SK-N-SH (cell line): ENCODE measurements around the gene NXPH4. TPM values are rescaled to one million over a fixed set of nuclear protein-coding genes. Genes with fewer than 3 reads are reported as not detected.

Experiments used
- CTCF ChIA-PET: fragments of 300-600, 350-600 bp; formaldehyde crosslinking; extraction: SDS; loops from one replicate; lab custom pipeline; 2021; lab: Yijun Ruan, JAX
- POLR2A ChIA-PET: fragments of 350-600 bp; sonication (Branson Sonifier 250); formaldehyde crosslinking; extraction: SDS; loops from one replicate; lab custom pipeline; 2020; ENCODE audit warnings: antibody characterized with exemption, inconsistent platforms; lab: Yijun Ruan, JAX
- DNase-seq: peaks from one replicate; pipeline ENCODE4 v3.0.0; 2012
- H2AFZ ChIP-seq: fragments of 200-600 bp; sonication (generic); 2 replicates; pipeline ENCODE4 v1.8.1; 2016; ENCODE audit warnings: antibody characterized with exemption, mild to moderate bottlenecking, low read depth
- H3F3A ChIP-seq: fragments of 200-600 bp; sonication (generic); replicated peaks from 2 replicates; pipeline ENCODE3; 2016; ENCODE audit warnings: antibody characterized with exemption, mild to moderate bottlenecking; ENCODE audit not compliant: insufficient read depth
- H3K27ac ChIP-seq, 2 experiments: fragments of 200-500 bp in 1 of 2; fragments of 200-600 bp in 1 of 2; sonication (Bioruptor generic) in 1 of 2; sonication (generic), shearing (Covaris generic) in 1 of 2; 2 replicates each; pipeline versions ENCODE4 v1.5.1 to v1.6.1; 2014 to 2016; ENCODE audit warnings: low read depth in 2 of 2, inconsistent platforms in 1 of 2, low read length in 1 of 2, mild to moderate bottlenecking in 1 of 2, mixed read lengths in 1 of 2
- H3K27me3 ChIP-seq: fragments of 200-600 bp; sonication (generic), shearing (Covaris generic); 2 replicates; pipeline ENCODE4 v1.6.1; 2016; ENCODE audit warnings: mixed run types; ENCODE audit not compliant: insufficient read depth
- H3K36me3 ChIP-seq, 2 experiments: fragments of 200-500 bp in 1 of 2; fragments of 200-600 bp in 1 of 2; sonication (Bioruptor generic) in 1 of 2; sonication (generic) in 1 of 2; replicated peaks in 1 of 2; 2 replicates each; pipeline versions ENCODE3 to v1.5.1; 2014 to 2016; ENCODE audit warnings: low read length in 1 of 2, mild to moderate bottlenecking in 1 of 2; ENCODE audit not compliant: insufficient read depth in 2 of 2, control insufficient read depth in 1 of 2
- H3K4me1 ChIP-seq, 2 experiments: fragments of 200-500 bp in 1 of 2; fragments of 200-600 bp in 1 of 2; sonication (Bioruptor generic) in 1 of 2; sonication (generic), shearing (Covaris generic) in 1 of 2; 2 replicates each; pipeline versions ENCODE4 v1.5.1 to v1.6.1; 2014 to 2016; ENCODE audit warnings: low read depth in 1 of 2, low read length in 1 of 2, mixed run types in 1 of 2; ENCODE audit not compliant: insufficient read depth in 2 of 2, control insufficient read depth in 1 of 2
- H3K4me2 ChIP-seq: fragments of 200-600 bp; sonication (generic), shearing (Covaris generic); 2 replicates; pipeline ENCODE4 v1.6.1; 2017; ENCODE audit warnings: mixed run types
- H3K4me3 ChIP-seq, 2 experiments: fragments of 200-500 bp in 1 of 2; fragments of 200-600 bp in 1 of 2; sonication (Bioruptor generic) in 1 of 2; sonication (generic), shearing (Covaris generic) in 1 of 2; 2 replicates each; pipeline versions ENCODE4 v1.5.1 to v1.8.1; 2014 to 2016; ENCODE audit warnings: low read depth in 2 of 2, inconsistent platforms in 1 of 2, low read length in 1 of 2, mild to moderate bottlenecking in 1 of 2, mixed read lengths in 1 of 2, moderate library complexity in 1 of 2
- H3K79me2 ChIP-seq: fragments of 200-600 bp; sonication (generic); 2 replicates; pipeline ENCODE4 v1.8.1; 2017; ENCODE audit warnings: mild to moderate bottlenecking; ENCODE audit not compliant: insufficient read depth
- H3K9ac ChIP-seq: fragments of 200-600 bp; sonication (generic); 2 replicates; pipeline ENCODE4 v1.6.1; 2017; ENCODE audit warnings: mixed run types
- H3K9me2 ChIP-seq: fragments of 200-600 bp; sonication (generic); 2 replicates; pipeline ENCODE4 v1.6.1; 2017; ENCODE audit warnings: mixed run types
- H3K9me3 ChIP-seq: fragments of 200-600 bp; sonication (generic); 2 replicates; pipeline ENCODE4 v1.6.1; 2017; ENCODE audit warnings: mixed run types, mild to moderate bottlenecking, moderate library complexity
- H4K20me1 ChIP-seq: fragments of 200-600 bp; sonication (generic); 2 replicates; pipeline ENCODE4 v1.6.1; 2017; ENCODE audit warnings: mild to moderate bottlenecking, mixed run types; ENCODE audit not compliant: insufficient read depth
- CHD2 ChIP-seq: fragments of 150-350 bp; IDR thresholded peaks from 2 replicates; pipeline ENCODE4 v1.6.1; 2018; ENCODE audit warnings: low read length; ENCODE audit not compliant: partially characterized antibody
- FOSL2 ChIP-seq: IDR thresholded peaks from 2 replicates; pipeline ENCODE4 v1.4.0; 2012; ENCODE audit warnings: low read depth, mild to moderate bottlenecking, moderate library complexity, borderline replicate concordance
- NFIC ChIP-seq: IDR thresholded peaks from 2 replicates; pipeline ENCODE4 v1.4.0; 2012; ENCODE audit warnings: borderline replicate concordance
- NRF1 ChIP-seq: IDR thresholded peaks from 2 replicates; pipeline ENCODE4 v1.6.1; 2012; ENCODE audit warnings: low read depth, mild to moderate bottlenecking, low read length
- POLR2AphosphoS5 ChIP-seq: IDR thresholded peaks from 2 replicates; pipeline ENCODE4 v1.6.1; 2012; ENCODE audit warnings: low read depth, low read length
- RCOR1 ChIP-seq: fragments of 150-350 bp; IDR thresholded peaks from 2 replicates; pipeline ENCODE4 v1.6.1; 2017; ENCODE audit warnings: antibody characterized with exemption, low read length
- RXRA ChIP-seq: IDR thresholded peaks from 2 replicates; pipeline ENCODE4 v1.4.0; 2012; ENCODE audit warnings: low read depth, mild to moderate bottlenecking, borderline replicate concordance
- SMC3 ChIP-seq: IDR thresholded peaks from 2 replicates; pipeline ENCODE4 v1.6.1; 2012; ENCODE audit warnings: low read depth, low read length, improper control_type of control experiment
- TCF12 ChIP-seq: IDR thresholded peaks from 2 replicates; pipeline ENCODE4 v1.4.0; 2012
- YY1 ChIP-seq: IDR thresholded peaks from 2 replicates; pipeline ENCODE4 v1.4.0; 2012; ENCODE audit warnings: low read depth, mild to moderate bottlenecking
- WGBS: methylation state at CpG from one replicate; pipeline ENCODE4 v1.1.6; 2017; ENCODE audit warnings: low lambda C conversion rate; 5-methylcytosine and 5-hydroxymethylcytosine counted together
- polyA plus RNA-seq, 3 experiments: library from polyadenylated mRNA; depleted of rRNA; stranded (reverse); fragments of >200 nt; gene quantifications; 2 replicates each; pipeline ENCODE4 v1.2.3, GENCODE V29; 2012
- TF ChIP-seq, protein P1 (sequence below): fragments of 150-350 bp; IDR thresholded peaks from 2 replicates; pipeline ENCODE4 v1.6.1; 2016; ENCODE audit warnings: mild to moderate bottlenecking, low read depth, low read length
- TF ChIP-seq, protein P2 (sequence below): IDR thresholded peaks from 2 replicates; pipeline ENCODE4; 2012

NXPH4 gene
- polyA plus RNA-seq, 1 of the 3 experiments (the other 2 are of a cell fraction), result 0.31 TPM

GRCh38 chr12:57226588-57227314 is 10.2 kb downstream of the NXPH4 start:
- no peak overlapping the region for H2AFZ ChIP-seq
- H3K27ac ChIP-seq, result no peak overlapping the region
- peaks cover 3 to 5% of the 10 kb centered on the region in 2 experiments for H3K36me3 ChIP-seq
- H3K4me1 ChIP-seq, result peaks cover 0 to 19% of the 10 kb centered on the region in 2 experiments; a peak in 1 of 4 replicates
- no peaks in the 10 kb centered on the region for H4K20me1 ChIP-seq
- H3K9me3 ChIP-seq, result no peaks in the 10 kb centered on the region
- H3F3A ChIP-seq, result no peaks in the 10 kb centered on the region
- peaks cover 23% of the 10 kb centered on the region for H3K79me2 ChIP-seq
- TF ChIP-seq, protein P1, sequence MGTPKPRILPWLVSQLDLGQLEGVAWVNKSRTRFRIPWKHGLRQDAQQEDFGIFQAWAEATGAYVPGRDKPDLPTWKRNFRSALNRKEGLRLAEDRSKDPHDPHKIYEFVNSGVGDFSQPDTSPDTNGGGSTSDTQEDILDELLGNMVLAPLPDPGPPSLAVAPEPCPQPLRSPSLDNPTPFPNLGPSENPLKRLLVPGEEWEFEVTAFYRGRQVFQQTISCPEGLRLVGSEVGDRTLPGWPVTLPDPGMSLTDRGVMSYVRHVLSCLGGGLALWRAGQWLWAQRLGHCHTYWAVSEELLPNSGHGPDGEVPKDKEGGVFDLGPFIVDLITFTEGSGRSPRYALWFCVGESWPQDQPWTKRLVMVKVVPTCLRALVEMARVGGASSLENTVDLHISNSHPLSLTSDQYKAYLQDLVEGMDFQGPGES, result no peak
- no peak for TF ChIP-seq CHD2
- no peak for TF ChIP-seq FOSL2
- TF ChIP-seq POLR2AphosphoS5, result no peak
- no peak for TF ChIP-seq RCOR1
- TF ChIP-seq RXRA, result no peak
- TF ChIP-seq NFIC, result no peak
- TF ChIP-seq YY1, result no peak
- no peak for TF ChIP-seq NRF1
- TF ChIP-seq SMC3, result no peak
- 67% methylated on average over 25 of the region's 35 CpGs for WGBS
- peaks cover 3% of the 10 kb centered on the region; the same call in 1 of the 2 replicates for H3K27me3 ChIP-seq
- H3K4me3 ChIP-seq, result no peak overlapping the region
- DNase-seq, result no peak
- ChIA-PET POLR2A (interaction anchor here (0.9 to 2.0 kb wide), 3 partner anchors 13 to 294 kb away, joined by 3 to 9 read pairs (median 3); no protein-coding TSS in a partner anchor), CTCF (interaction anchor here (0.8 to 31.5 kb wide), 6 partner anchors 14 to 232 kb away, joined by 3 to 937 read pairs (median 5); partner anchors contain the start of genes GLI1, INHBE and NXPH4)
- H3K9ac ChIP-seq, result no peak overlapping the region
- H3K4me2 ChIP-seq, result no peak overlapping the region
- H3K9me2 ChIP-seq, result no peaks in the 10 kb centered on the region

GRCh38 chr12:57227315-57228115 is 10.9 kb downstream of the NXPH4 start:
- H3K4me3 ChIP-seq, result no peak overlapping the region
- H3K27ac ChIP-seq, result no peak overlapping the region
- TF ChIP-seq NFIC (no peak), TCF12 (no peak)
- TF ChIP-seq, protein P2, sequence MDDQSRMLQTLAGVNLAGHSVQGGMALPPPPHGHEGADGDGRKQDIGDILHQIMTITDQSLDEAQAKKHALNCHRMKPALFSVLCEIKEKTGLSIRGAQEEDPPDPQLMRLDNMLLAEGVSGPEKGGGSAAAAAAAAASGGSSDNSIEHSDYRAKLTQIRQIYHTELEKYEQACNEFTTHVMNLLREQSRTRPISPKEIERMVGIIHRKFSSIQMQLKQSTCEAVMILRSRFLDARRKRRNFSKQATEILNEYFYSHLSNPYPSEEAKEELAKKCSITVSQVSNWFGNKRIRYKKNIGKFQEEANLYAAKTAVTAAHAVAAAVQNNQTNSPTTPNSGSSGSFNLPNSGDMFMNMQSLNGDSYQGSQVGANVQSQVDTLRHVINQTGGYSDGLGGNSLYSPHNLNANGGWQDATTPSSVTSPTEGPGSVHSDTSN, result no peak
- no peak overlapping the region for H2AFZ ChIP-seq
- no peak overlapping the region for H3K9ac ChIP-seq
- CTCF ChIA-PET, result interaction anchor here (0.6 to 31.5 kb wide), 5 partner anchors 13 to 232 kb away, joined by 3 to 937 read pairs (median 5); partner anchors contain the start of genes GLI1 and NXPH4
- no peaks in the 10 kb centered on the region for H3K27me3 ChIP-seq
- no peaks in the 10 kb centered on the region for H3F3A ChIP-seq
- no peak overlapping the region for H3K4me2 ChIP-seq
- no peaks in the 10 kb centered on the region for H4K20me1 ChIP-seq
- peaks cover 28% of the 10 kb centered on the region for H3K79me2 ChIP-seq
- no peaks in the 10 kb centered on the region for H3K9me2 ChIP-seq
- peaks cover 7 to 12% of the 10 kb centered on the region in 2 experiments for H3K36me3 ChIP-seq
- no peak for DNase-seq
- 85% methylated on average over 7 of the region's 8 CpGs for WGBS
- peaks cover 0 to 19% of the 10 kb centered on the region in 2 experiments; a peak in 1 of 4 replicates for H3K4me1 ChIP-seq
- POLR2A ChIA-PET, result interaction anchor here (0.9 to 2.0 kb wide), 2 partner anchors 12 to 293 kb away, joined by 3 to 9 read pairs; no protein-coding TSS in a partner anchor
- H3K9me3 ChIP-seq, result no peaks in the 10 kb centered on the region
